ENCODE data around the gene CDHR3. TPM values are rescaled to one million over a fixed set of nuclear protein-coding genes. Genes with fewer than 3 reads are reported as not detected.

CDHR3 gene
- polyA plus RNA-seq, 2 of the 4 experiments (the other 2 are of a cell fraction): 4.0 to 4.5 TPM

GRCh38 chr7:106036004-106036403 is 72.9 kb downstream of the CDHR3 start:
- ChIA-PET POLR2A (no interaction called here), CTCF (interaction anchor here (1.3 to 14.5 kb wide), 4 partner anchors 13 to 275 kb away, joined by 3 to 251 read pairs (median 29); no protein-coding TSS in a partner anchor)
- TF ChIP-seq POLR2AphosphoS2 (conservative IDR thresholded peaks at IDR 0.05; ENCODE audit: low read length): no peak
- no peak for TF ChIP-seq MAX (IDR thresholded peaks at IDR 0.05)
- no peak for TF ChIP-seq PBX3 (IDR thresholded peaks at IDR 0.05)
- no peak for TF ChIP-seq SMC3 (IDR thresholded peaks at IDR 0.05)
- TF ChIP-seq ZNF302 (CRISPR knock-in tag; IDR thresholded peaks at IDR 0.05): no peak
- no peak for TF ChIP-seq TP53 (CRISPR knock-in tag; IDR thresholded peaks at IDR 0.05)
- TF ChIP-seq NR3C1 (IDR thresholded peaks at IDR 0.05): no peak
- no peak for TF ChIP-seq RCOR1 (IDR thresholded peaks at IDR 0.05; ENCODE audit: low read depth, low read length)
- TF ChIP-seq HMGXB4 (CRISPR knock-in tag; IDR thresholded peaks at IDR 0.05; ENCODE audit: borderline replicate concordance): no peak
- TF ChIP-seq HEYL (CRISPR knock-in tag; IDR thresholded peaks at IDR 0.05): no peak
- no peak for TF ChIP-seq FOSB (CRISPR knock-in tag; IDR thresholded peaks at IDR 0.05)
- no peak for TF ChIP-seq HES2 (IDR thresholded peaks at IDR 0.05)
- no peak for TF ChIP-seq RNF2 (IDR thresholded peaks at IDR 0.05; ENCODE audit: borderline replicate concordance, low read depth)
- TF ChIP-seq CTCF (IDR thresholded peaks at IDR 0.05): no peak
- no peak for TF ChIP-seq USF2 (IDR thresholded peaks at IDR 0.05)
- TF ChIP-seq JUNB (IDR thresholded peaks at IDR 0.05): no peak
- H3K4me2 ChIP-seq: no peak overlapping the region
- ATAC-seq (no peak), DNase-seq (ENCODE audit: low read depth in 1 of 2, low spot score in 1 of 2) (no peak), FAIRE-seq (no peak)
- H3K4me1 ChIP-seq: no peaks in the 10 kb centered on the region
- H3K9me3 ChIP-seq: peaks cover 8% of the 10 kb centered on the region; the same call in 1 of the 3 replicates
- H3K4me3 ChIP-seq: no peak overlapping the region
- WGBS (ENCODE audit: missing lambda C conversion rate): 90% methylated on average over 6 of the region's 6 CpGs
- H3K27ac ChIP-seq: no peak overlapping the region

- 86% methylated on average over 7 of the region's 7 CpGs for WGBS (ENCODE audit: missing lambda C conversion rate)
- DNase-seq (ENCODE audit: low read depth in 1 of 2, low spot score in 1 of 2): no peak
- peaks cover 8% of the 10 kb centered on the region; the same call in 1 of the 3 replicates for H3K9me3 ChIP-seq
- no peak for ATAC-seq
- ChIA-PET POLR2A (no interaction called here), CTCF (interaction anchor here (0.9 to 14.5 kb wide), 9 partner anchors 8 to 385 kb away, joined by 3 to 251 read pairs (median 5); no protein-coding TSS in a partner anchor)
- H3K4me1 ChIP-seq: 0 out of 3 replicates have a peak, but pooled peaks cover 2% of the 10 kb centered on the region
- no peak for FAIRE-seq
- TF ChIP-seq NR3C1 (IDR thresholded peaks at IDR 0.05): no peak
- TF ChIP-seq ESRRA (IDR thresholded peaks at IDR 0.05; ENCODE audit: borderline replicate concordance, low read length): no peak
- TF ChIP-seq HEYL (CRISPR knock-in tag; IDR thresholded peaks at IDR 0.05): no peak
- TF ChIP-seq POLR2AphosphoS2 (conservative IDR thresholded peaks at IDR 0.05; ENCODE audit: low read length): no peak
- TF ChIP-seq HOXB5 (CRISPR knock-in tag; IDR thresholded peaks at IDR 0.05): no peak
- TF ChIP-seq RCOR1 (IDR thresholded peaks at IDR 0.05; ENCODE audit: low read depth, low read length): no peak
- H3K4me2 ChIP-seq: no peak overlapping the region
- no peak overlapping the region for H3K27ac ChIP-seq
- H3K4me3 ChIP-seq: no peak overlapping the region
Measured at GRCh38 chr7:106037489-106038176, 74.6 kb downstream of the CDHR3 start.
